Lung (tissue), 12 donors: Measurements from ENCODE around the gene CASP9. TPM values are rescaled to one million over a fixed set of nuclear protein-coding genes. Genes with fewer than 3 reads are reported as not detected.
"Not testable (repeated sequence)": the region's sequence is repeated elsewhere in the genome, so short reads cannot be mapped to it uniquely, and the experiment has no call there.

Source experiments
- ATAC-seq: fragments of 200-7000 bp; cut with Tn5 transposase; one replicate; pipeline ENCODE4 v1.9.1; 2020; ENCODE audit warnings: moderate number of reproducible peaks; ENCODE audit not compliant: insufficient read depth, low FRiP score
- DNase-seq, 3 donors: peaks; one replicate each; pipeline ENCODE4 v3.0.0-alpha.2; 2013 to 2017
- H3K27ac ChIP-seq, 2 donors: one replicate each; pipeline ENCODE4 v1.5.1; 2013; ENCODE audit warnings: mild to moderate bottlenecking in 2 of 2, moderate library complexity in 2 of 2, control low read depth in 1 of 2, inconsistent platforms in 1 of 2, low read depth in 1 of 2, low read length in 1 of 2
- H3K27me3 ChIP-seq, 3 donors: one replicate each; pipeline ENCODE4 v1.5.1; 2013; ENCODE audit warnings: low read length in 2 of 3; ENCODE audit not compliant: control insufficient read depth in 3 of 3, insufficient read depth in 3 of 3
- H3K36me3 ChIP-seq, 4 donors: one replicate each; pipeline ENCODE4 v1.5.1; 2013; ENCODE audit warnings: low read length in 4 of 4, mild to moderate bottlenecking in 1 of 4, moderate library complexity in 1 of 4; ENCODE audit not compliant: control insufficient read depth in 4 of 4, insufficient read depth in 4 of 4
- H3K4me1 ChIP-seq, 5 donors: one replicate each; pipeline ENCODE4 v1.5.1; 2013; ENCODE audit warnings: low read length in 5 of 5, mild to moderate bottlenecking in 2 of 5, moderate library complexity in 1 of 5; ENCODE audit not compliant: control insufficient read depth in 5 of 5, insufficient read depth in 5 of 5
- H3K4me3 ChIP-seq: one replicate; pipeline ENCODE4 v1.5.1; 2013; ENCODE audit warnings: mild to moderate bottlenecking, control low read depth, moderate library complexity
- H3K9ac ChIP-seq, 2 donors: one replicate each; pipeline ENCODE4 v1.5.1; 2013; ENCODE audit warnings: low read length in 2 of 2, control low read depth in 1 of 2; ENCODE audit not compliant: insufficient read depth in 1 of 2
- H3K9me3 ChIP-seq, 4 donors: one replicate each; pipeline ENCODE4 v1.5.1; 2013; ENCODE audit warnings: low read length in 3 of 4, mild to moderate bottlenecking in 1 of 4, moderate library complexity in 1 of 4; ENCODE audit not compliant: control insufficient read depth in 4 of 4, insufficient read depth in 3 of 4
- WGBS, 2 donors: extraction: QIAGEN DNeasy Blood & Tissue Kit; methylation state at CpG; one replicate each; pipeline ENCODE4 v1.1.7; 2013; 5-methylcytosine and 5-hydroxymethylcytosine counted together
- polyA plus RNA-seq, 2 donors: library from polyadenylated mRNA; stranded (reverse); fragments of 200-250 nt; gene quantifications; one replicate each; pipeline ENCODE4 v1.2.1, GENCODE V29; 2013
- total RNA-seq, 2 donors: library from RNA; depleted of rRNA in 1 of 2; stranded (reverse); fragments of >200 nt in 1 of 2; gene quantifications; one replicate each; pipeline ENCODE4 v1.2.1, GENCODE V29; 2014 to 2021
- TF ChIP-seq, protein P1 (sequence below): IDR thresholded peaks from 2 replicates; pipeline ENCODE4 v1.5.1; 2012; ENCODE audit warnings: mild to moderate bottlenecking; ENCODE audit errors: control extremely low read depth, extremely low read depth
- donor health status: control.
- donor health status: control.
- donor health status: Bipolar disorder and iron deficiency.
- donor health status: healthy.
- donor health status: DM: yes; HTN: yes; CAD: no.

Gene CASP9
- total and polyA plus RNA-seq, 4 donors, result 13.3 to 16.6 (median 13.8) TPM

GRCh38 chr1:15493869-15494390, 30.1 kb downstream of the CASP9 start:
- H3K4me3 ChIP-seq, result no peak overlapping the region
- no peak overlapping the region for H3K27ac ChIP-seq
- no peak for DNase-seq
- no peak for ATAC-seq
- TF ChIP-seq, protein P1, sequence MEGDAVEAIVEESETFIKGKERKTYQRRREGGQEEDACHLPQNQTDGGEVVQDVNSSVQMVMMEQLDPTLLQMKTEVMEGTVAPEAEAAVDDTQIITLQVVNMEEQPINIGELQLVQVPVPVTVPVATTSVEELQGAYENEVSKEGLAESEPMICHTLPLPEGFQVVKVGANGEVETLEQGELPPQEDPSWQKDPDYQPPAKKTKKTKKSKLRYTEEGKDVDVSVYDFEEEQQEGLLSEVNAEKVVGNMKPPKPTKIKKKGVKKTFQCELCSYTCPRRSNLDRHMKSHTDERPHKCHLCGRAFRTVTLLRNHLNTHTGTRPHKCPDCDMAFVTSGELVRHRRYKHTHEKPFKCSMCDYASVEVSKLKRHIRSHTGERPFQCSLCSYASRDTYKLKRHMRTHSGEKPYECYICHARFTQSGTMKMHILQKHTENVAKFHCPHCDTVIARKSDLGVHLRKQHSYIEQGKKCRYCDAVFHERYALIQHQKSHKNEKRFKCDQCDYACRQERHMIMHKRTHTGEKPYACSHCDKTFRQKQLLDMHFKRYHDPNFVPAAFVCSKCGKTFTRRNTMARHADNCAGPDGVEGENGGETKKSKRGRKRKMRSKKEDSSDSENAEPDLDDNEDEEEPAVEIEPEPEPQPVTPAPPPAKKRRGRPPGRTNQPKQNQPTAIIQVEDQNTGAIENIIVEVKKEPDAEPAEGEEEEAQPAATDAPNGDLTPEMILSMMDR, result no peak
- no peaks in the 10 kb centered on the region for H3K4me1 ChIP-seq
- no peaks in the 10 kb centered on the region for H3K27me3 ChIP-seq
- peaks cover 0 to 19% (median 8%) of the 10 kb centered on the region in 4 donors for H3K36me3 ChIP-seq
- H3K9me3 ChIP-seq, result peaks cover 0 to 3% (median under 1%) of the 10 kb centered on the region in 4 donors
- 92 to 98% methylated on average over 9 of the region's 9 CpGs for WGBS, 2 donors
- H3K9ac ChIP-seq, result no peak overlapping the region

DNA sequence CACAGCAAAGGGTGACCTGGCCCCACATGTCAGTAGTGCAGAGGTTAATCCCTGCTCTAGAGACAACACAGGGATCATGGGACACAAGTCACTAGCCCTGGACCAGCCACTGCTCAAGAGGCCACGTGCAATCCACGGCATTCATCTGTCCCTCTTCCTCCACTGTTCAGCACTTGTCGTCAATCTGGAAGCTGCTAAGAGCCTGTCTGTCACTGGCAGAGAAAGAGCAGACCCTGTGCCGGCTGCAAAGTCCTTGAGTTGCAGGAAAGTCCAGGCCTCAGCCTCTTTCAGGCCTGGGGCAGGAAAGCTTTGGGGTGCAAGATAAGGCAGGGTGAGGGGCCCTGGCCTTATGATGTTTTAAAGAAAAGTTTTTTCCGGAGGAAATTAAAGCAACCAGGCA, 31.4 kb downstream of the CASP9 start:
- DNase-seq (no peak), ATAC-seq (no peak)
- Histone ChIP-seq H3K9me3 (peaks cover 0 to 3% (median under 1%) of the 10 kb centered on the region in 4 donors), H3K27ac (no peak overlapping the region), H3K4me1 (no peaks in the 10 kb centered on the region), H3K27me3 (no peaks in the 10 kb centered on the region), H3K36me3 (peaks cover 0 to 19% (median 6%) of the 10 kb centered on the region in 4 donors), H3K4me3 (no peak overlapping the region), H3K9ac (no peak overlapping the region)
- WGBS, 2 donors, result 83 to 90% methylated on average over 5 of the region's 5 CpGs
- TF ChIP-seq, protein P1, result no peak

GRCh38 chr1:15491010-15491409, 33.0 kb downstream of the CASP9 start:
- 82 to 90% methylated on average over 4 of the region's 4 CpGs for WGBS, 2 donors

GRCh38 chr1:15489052-15489736, 34.8 kb downstream of the CASP9 start:
- no peak overlapping the region for H3K9ac ChIP-seq
- DNase-seq, result no peak
- peaks cover 0 to 3% (median 0%) of the 10 kb centered on the region in 4 donors for H3K9me3 ChIP-seq
- no peak overlapping the region for H3K4me3 ChIP-seq
- no peak overlapping the region for H3K27ac ChIP-seq
- peaks cover 0 to 11% (median 6%) of the 10 kb centered on the region in 4 donors for H3K36me3 ChIP-seq
- H3K4me1 ChIP-seq, result no peaks in the 10 kb centered on the region
- TF ChIP-seq, protein P1, result no peak
- WGBS, 2 donors, result 86 to 95% methylated on average over 13 of the region's 13 CpGs
- H3K27me3 ChIP-seq, result no peaks in the 10 kb centered on the region
- ATAC-seq, result no peak

More at GRCh38 chr1:15491010-15491409, 33.0 kb downstream of the CASP9 start:
- not testable (repeated sequence) for H3K4me3 ChIP-seq, H3K4me1 ChIP-seq, ATAC-seq, H3K27ac ChIP-seq, H3K9ac ChIP-seq, H3K9me3 ChIP-seq, DNase-seq, H3K27me3 ChIP-seq
- peaks cover 0 to 19% (median 8%) of the 10 kb centered on the region in 4 donors for H3K36me3 ChIP-seq
